Natural killer cell (primary cell): ENCODE data around the gene TPD52L2. TPM values are rescaled to one million over a fixed set of nuclear protein-coding genes. Genes with fewer than 3 reads are reported as not detected.
A peak's percentile ranks its signal among the peaks of the same experiment; 100 is the strongest.

Source experiments
- ATAC-seq, 3 donors: fragments of 150-1000 bp in 2 of 3; fragments of 200-7000 bp in 1 of 3; cut with Tn5 transposase; 1 replicate in 1 of 3; 2 replicates in 2 of 3; pipeline ENCODE4 v1.10.0; 2021; ENCODE audit warnings: mild to moderate bottlenecking in 2 of 3, moderate library complexity in 2 of 3
- DNase-seq, 2 donors: peaks; one replicate each; pipeline versions ENCODE4 v3.0.0 to v3.0.0-alpha.2; 2013 to 2021; ENCODE audit warnings: mixed read lengths in 1 of 2
- H3K27ac ChIP-seq: one replicate; pipeline ENCODE4 v1.5.1; 2013; ENCODE audit warnings: mild to moderate bottlenecking, low read length
- H3K27me3 ChIP-seq: one replicate; pipeline ENCODE4 v1.6.1; 2013; ENCODE audit warnings: low read length; ENCODE audit not compliant: control insufficient read depth, insufficient read depth
- H3K36me3 ChIP-seq: one replicate; pipeline ENCODE4 v1.6.1; 2013; ENCODE audit warnings: low read length; ENCODE audit not compliant: control insufficient read depth, insufficient read depth
- H3K4me1 ChIP-seq: one replicate; pipeline ENCODE4 v1.6.1; 2013; ENCODE audit warnings: low read length; ENCODE audit not compliant: control insufficient read depth, insufficient read depth
- H3K4me3 ChIP-seq: one replicate; pipeline ENCODE4 v1.5.1; 2013; ENCODE audit warnings: low read length
- H3K9me3 ChIP-seq: one replicate; pipeline ENCODE4 v1.6.1; 2013; ENCODE audit warnings: low read length; ENCODE audit not compliant: control insufficient read depth, insufficient read depth
- H3K27ac Mint-ChIP-seq, 2 donors: one replicate each; pipeline ENCODE4 v1.8.0; 2022; ENCODE audit warnings: mild to moderate bottlenecking in 2 of 2, mixed read lengths in 2 of 2, moderate library complexity in 1 of 2
- H3K27me3 Mint-ChIP-seq, 2 donors: one replicate each; pipeline ENCODE4 v1.8.0; 2022; ENCODE audit warnings: low read depth in 2 of 2, mixed read lengths in 2 of 2
- H3K36me3 Mint-ChIP-seq: one replicate; pipeline ENCODE4 v1.8.0; 2022; ENCODE audit warnings: mixed read lengths
- H3K4me1 Mint-ChIP-seq, 2 donors: one replicate each; pipeline ENCODE4 v1.8.0; 2022; ENCODE audit warnings: mixed read lengths in 2 of 2
- H3K4me3 Mint-ChIP-seq: one replicate; pipeline ENCODE4 v1.8.0; 2022; ENCODE audit warnings: mild to moderate bottlenecking, moderate library complexity, mixed read lengths
- H3K9me3 Mint-ChIP-seq, 2 donors: one replicate each; pipeline ENCODE4 v1.8.0; 2022; ENCODE audit warnings: mixed read lengths in 2 of 2
- CTCF ChIP-seq: fragments of 200-600 bp; IDR thresholded peaks from one replicate; pipeline ENCODE4 v1.8.0; 2022; ENCODE audit warnings: antibody characterized with exemption
- WGBS: methylation state at CpG from one replicate; pipeline ENCODE4 v1.1.7; 2013; ENCODE audit warnings: missing lambda C conversion rate; ENCODE audit not compliant: insufficient coverage; 5-methylcytosine and 5-hydroxymethylcytosine counted together
- intact Hi-C: fragments of 100-400 bp; cut with micrococcal nuclease; formaldehyde crosslinking; loops from one replicate; pipeline ENCODE4 v1.14.2; 2022
- total RNA-seq, 4 donors: library from RNA; stranded (reverse); fragments of 120-200 nt in 1 of 4; gene quantifications; one replicate each; pipeline versions ENCODE4 v1.2.3 to v1.2.4, GENCODE V29; 2013 to 2022

TPD52L2 gene
- total RNA-seq, result 10 to 100 TPM; 36.8 to 47.2 (median 45.1) TPM
- total RNA-seq (2013), result 33.6 TPM

GRCh38 chr20:63864978-63865640, at the start of gene TPD52L2:
Gene TPD52L2, plus strand, starts transcription at chr20:63865270. Its CDS starts 96 bp downstream, at chr20:63865366.
- Histone ChIP-seq H3K9me3 (no peaks in the 10 kb centered on the region), H3K36me3 (peaks cover 12% of the 10 kb centered on the region), H3K27ac (peak within 1 kb of the TSS; percentile 85), H3K4me1 (peaks cover 38% of the 10 kb centered on the region), H3K27me3 (no peaks in the 10 kb centered on the region), H3K4me3 (peak within 1 kb of the TSS; percentile 99)
- Mint-ChIP-seq H3K36me3 (no peaks in the 10 kb centered on the region), H3K27me3 (no peaks in the 10 kb centered on the region), H3K4me1 (peaks cover 26 to 36% of the 10 kb centered on the region in 2 donors), H3K4me3 (peak within 1 kb of the TSS; percentile 96), H3K9me3 (no peaks in the 10 kb centered on the region), H3K27ac (peak within 1 kb of the TSS; percentile 91 to 95)
- ATAC-seq (peak; percentile 84 to 93 (median 88)), DNase-seq (peak; percentile 95 to 99)
- no peak for TF ChIP-seq CTCF
- intact Hi-C loops, result loop anchor here (1.0 to 2.0 kb wide), 4 partner anchors 91 to 326 kb away; partner anchors contain the start of genes ARFRP1, RTEL1 and UCKL1
- under 1% methylated on average over 68 of the region's 68 CpGs for WGBS

- no peak for TF ChIP-seq CTCF
- Mint-ChIP-seq H3K27me3 (peaks cover 0 to 6% of the 10 kb centered on the region in 2 donors), H3K4me1 (no peaks in the 10 kb centered on the region), H3K9me3 (no peaks in the 10 kb centered on the region), H3K27ac (no peak overlapping the region), H3K4me3 (no peak overlapping the region), H3K36me3 (no peaks in the 10 kb centered on the region)
- Histone ChIP-seq H3K9me3 (no peaks in the 10 kb centered on the region), H3K4me1 (no peaks in the 10 kb centered on the region), H3K27ac (no peak overlapping the region), H3K27me3 (no peaks in the 10 kb centered on the region), H3K4me3 (no peak overlapping the region), H3K36me3 (no peaks in the 10 kb centered on the region)
- ATAC-seq, result no peak
- WGBS, result 93% methylated on average over 14 of the region's 14 CpGs
- intact Hi-C loops, result no loop called here
- DNase-seq, result no peak
Observed at GRCh38 chr20:63815615-63816253, 49.3 kb upstream of the TPD52L2 start.

DNA sequence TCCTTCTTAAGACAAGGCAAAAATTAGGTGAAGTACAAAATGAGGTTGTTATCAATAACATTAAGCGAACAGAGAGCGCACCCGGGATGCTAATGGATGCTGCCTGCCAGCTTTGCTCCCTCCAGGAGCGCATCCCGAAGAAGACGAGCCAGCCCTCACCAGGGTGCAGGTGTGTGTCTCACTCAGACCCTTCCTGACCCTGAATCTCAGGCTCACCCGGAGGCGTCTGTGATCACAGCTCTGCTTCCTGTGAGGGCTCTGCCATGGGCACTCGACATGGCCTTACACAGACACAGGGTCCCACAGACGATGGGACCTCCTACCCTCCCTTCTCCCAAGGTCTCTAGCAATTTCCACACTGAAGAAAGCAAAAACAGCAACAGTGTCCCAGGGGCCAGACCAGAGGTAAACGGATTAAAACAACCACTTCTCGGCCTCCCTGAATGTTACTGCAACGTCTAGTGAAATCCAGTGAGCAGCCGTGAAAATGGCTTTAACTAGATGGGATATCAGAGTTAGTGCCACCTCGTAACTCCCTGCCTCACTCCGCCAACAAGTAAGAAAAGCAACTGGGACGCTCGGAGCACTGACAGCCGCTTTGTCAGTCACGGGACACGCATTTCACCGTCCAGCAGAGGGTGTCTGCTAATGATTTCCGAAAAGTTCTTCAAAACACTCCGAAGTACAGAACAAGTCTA, 45.7 kb upstream of the TPD52L2 start:
- intact Hi-C loops, result no loop called here

More for the DNA sequence above, 45.7 kb upstream of the TPD52L2 start:
- no peaks in the 10 kb centered on the region for H3K27me3 ChIP-seq
- DNase-seq, result no peak
- Mint-ChIP-seq H3K36me3 (no peaks in the 10 kb centered on the region), H3K27me3 (peaks cover 4 to 6% of the 10 kb centered on the region in 2 donors), H3K4me1 (no peaks in the 10 kb centered on the region), H3K4me3 (peak overlapping the region; percentile 45), H3K9me3 (no peaks in the 10 kb centered on the region), H3K27ac (no peak overlapping the region)
- H3K4me1 ChIP-seq, result no peaks in the 10 kb centered on the region
- WGBS, result 83% methylated on average over 24 of the region's 24 CpGs
- TF ChIP-seq CTCF, result no peak
- H3K9me3 ChIP-seq, result no peaks in the 10 kb centered on the region
- H3K36me3 ChIP-seq, result no peaks in the 10 kb centered on the region
- peak in 1 of 3 donors; percentile 38 for ATAC-seq
- no peak overlapping the region for H3K27ac ChIP-seq
- H3K4me3 ChIP-seq, result no peak overlapping the region
